SU-DHL-6 (cell line): Measurements from ENCODE around the gene CHCHD3.

Experiments used
- H2AFZ ChIP-seq: fragments of 200-600 bp; sonication (generic); 2 replicates; pipeline ENCODE4 v1.6.1; 2014; ENCODE audit warnings: low read depth, mild to moderate bottlenecking, moderate library complexity, mixed read lengths, antibody characterized with exemption, low read length; ENCODE audit not compliant: severe bottlenecking
- H3F3A ChIP-seq: fragments of 200-600 bp; shearing (Covaris generic); 2 replicates; pipeline ENCODE4 v1.6.0; 2016; ENCODE audit warnings: antibody characterized with exemption, mild to moderate bottlenecking; ENCODE audit not compliant: insufficient read depth
- H3K27ac ChIP-seq: fragments of 200-600 bp; sonication (generic); 2 replicates; pipeline ENCODE4 v1.5.1; 2016; ENCODE audit warnings: low read depth, mild to moderate bottlenecking, low read length, moderate library complexity, mixed read lengths
- H3K27me3 ChIP-seq: fragments of 200-600 bp; sonication (generic), shearing (Covaris generic); 2 replicates; pipeline ENCODE4 v1.6.0; 2014; ENCODE audit warnings: mild to moderate bottlenecking, low read length
- H3K36me3 ChIP-seq: fragments of 200-600 bp; sonication (generic); 2 replicates; pipeline ENCODE4 v1.6.1; 2014; ENCODE audit warnings: mild to moderate bottlenecking, low read length, mixed read lengths
- H3K4me2 ChIP-seq: fragments of 300-600, 200-600 bp; shearing (Covaris generic), sonication (generic); 2 replicates; pipeline ENCODE4 v1.6.0; 2014; ENCODE audit warnings: low read length, low read depth, mild to moderate bottlenecking; ENCODE audit not compliant: poor library complexity, severe bottlenecking
- H3K4me3 ChIP-seq: fragments of 200-600 bp; sonication (generic); 2 replicates; pipeline ENCODE4 v1.5.1; 2014; ENCODE audit warnings: antibody characterized with exemption, low read length, mild to moderate bottlenecking, mixed read lengths; ENCODE audit not compliant: insufficient read depth, poor library complexity, severe bottlenecking
- H3K79me2 ChIP-seq: fragments of 200-600 bp; sonication (generic); 2 replicates; pipeline ENCODE4 v1.6.1; 2014; ENCODE audit warnings: mild to moderate bottlenecking, low read length, moderate library complexity; ENCODE audit not compliant: insufficient read depth
- H3K9ac ChIP-seq: fragments of 200-600 bp; sonication (generic); 2 replicates; pipeline ENCODE4 v1.7.0; 2014; ENCODE audit warnings: mild to moderate bottlenecking, low read length
- H3K9me2 ChIP-seq: fragments of 200-600 bp; sonication (generic); replicated peaks from 2 replicates; pipeline ENCODE4 v1.6.1; 2014; ENCODE audit warnings: low read length; ENCODE audit not compliant: insufficient read depth
- H3K9me3 ChIP-seq: fragments of 200-600 bp; sonication (generic); 2 replicates; pipeline ENCODE4 v1.6.1; 2014; ENCODE audit warnings: low read length, mixed read lengths; ENCODE audit not compliant: insufficient read depth
- H4K20me1 ChIP-seq: fragments of 200-600 bp; sonication (generic); 2 replicates; pipeline ENCODE4 v1.6.1; 2014; ENCODE audit warnings: low read depth, mild to moderate bottlenecking, antibody characterized with exemption, low read length, moderate library complexity, mixed read lengths
- EZH2phosphoT487 ChIP-seq: fragments of 200-600 bp; sonication (generic), shearing (Covaris generic); conservative IDR thresholded peaks from 2 replicates; pipeline ENCODE4 v1.6.1; 2018; ENCODE audit warnings: mild to moderate bottlenecking, antibody characterized with exemption, low read length, moderate library complexity, mixed read lengths
- TF ChIP-seq, protein P1 (sequence below): fragments of 200-600 bp; sonication (generic); IDR thresholded peaks from one replicate; pipeline ENCODE4 v1.5.1; 2017; ENCODE audit warnings: antibody characterized with exemption, mild to moderate bottlenecking, low read length, moderate library complexity; ENCODE audit not compliant: insufficient read depth, poor library complexity, severe bottlenecking

Gene CHCHD3

GRCh38 chr7:132956556-132956955 is 125.3 kb downstream of the CHCHD3 start:
- no peaks in the 10 kb centered on the region for H3K9me2 ChIP-seq
- H3K36me3 ChIP-seq = no peaks in the 10 kb centered on the region
- H3K27ac ChIP-seq = no peak overlapping the region
- no peaks in the 10 kb centered on the region for H4K20me1 ChIP-seq
- H3K9ac ChIP-seq = no peak overlapping the region
- H3K4me3 ChIP-seq = no peak overlapping the region
- no peaks in the 10 kb centered on the region for H3K9me3 ChIP-seq
- 0 out of 2 replicates have a peak, but pooled peaks cover 5% of the 10 kb centered on the region for H3K79me2 ChIP-seq
- no peak for TF ChIP-seq EZH2phosphoT487
- TF ChIP-seq, protein P1, sequence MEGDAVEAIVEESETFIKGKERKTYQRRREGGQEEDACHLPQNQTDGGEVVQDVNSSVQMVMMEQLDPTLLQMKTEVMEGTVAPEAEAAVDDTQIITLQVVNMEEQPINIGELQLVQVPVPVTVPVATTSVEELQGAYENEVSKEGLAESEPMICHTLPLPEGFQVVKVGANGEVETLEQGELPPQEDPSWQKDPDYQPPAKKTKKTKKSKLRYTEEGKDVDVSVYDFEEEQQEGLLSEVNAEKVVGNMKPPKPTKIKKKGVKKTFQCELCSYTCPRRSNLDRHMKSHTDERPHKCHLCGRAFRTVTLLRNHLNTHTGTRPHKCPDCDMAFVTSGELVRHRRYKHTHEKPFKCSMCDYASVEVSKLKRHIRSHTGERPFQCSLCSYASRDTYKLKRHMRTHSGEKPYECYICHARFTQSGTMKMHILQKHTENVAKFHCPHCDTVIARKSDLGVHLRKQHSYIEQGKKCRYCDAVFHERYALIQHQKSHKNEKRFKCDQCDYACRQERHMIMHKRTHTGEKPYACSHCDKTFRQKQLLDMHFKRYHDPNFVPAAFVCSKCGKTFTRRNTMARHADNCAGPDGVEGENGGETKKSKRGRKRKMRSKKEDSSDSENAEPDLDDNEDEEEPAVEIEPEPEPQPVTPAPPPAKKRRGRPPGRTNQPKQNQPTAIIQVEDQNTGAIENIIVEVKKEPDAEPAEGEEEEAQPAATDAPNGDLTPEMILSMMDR = no peak
- H2AFZ ChIP-seq = no peak overlapping the region
- no peaks in the 10 kb centered on the region for H3F3A ChIP-seq
- H3K27me3 ChIP-seq = no peaks in the 10 kb centered on the region
- no peak overlapping the region for H3K4me2 ChIP-seq

- Histone ChIP-seq H3K4me2 (no peak overlapping the region), H3K9me2 (no peaks in the 10 kb centered on the region), H3K9me3 (no peaks in the 10 kb centered on the region), H2AFZ (no peak overlapping the region), H3K4me3 (no peak overlapping the region), H3K79me2 (0 out of 2 replicates have a peak, but pooled peaks cover 5% of the 10 kb centered on the region), H4K20me1 (no peaks in the 10 kb centered on the region), H3K36me3 (no peaks in the 10 kb centered on the region), H3K9ac (no peak overlapping the region), H3K27me3 (no peaks in the 10 kb centered on the region), H3F3A (no peaks in the 10 kb centered on the region), H3K27ac (no peak overlapping the region)
- TF ChIP-seq, protein P1 = no peak
- TF ChIP-seq EZH2phosphoT487 = no peak
Observed at GRCh38 chr7:132953468-132953867, 128.4 kb downstream of the CHCHD3 start.

- no peak overlapping the region for H2AFZ ChIP-seq
- no peak overlapping the region for H3K27ac ChIP-seq
- no peaks in the 10 kb centered on the region for H3K9me3 ChIP-seq
- 0 out of 2 replicates have a peak, but pooled peaks cover 3% of the 10 kb centered on the region for H3K36me3 ChIP-seq
- no peak overlapping the region for H3K4me2 ChIP-seq
- no peaks in the 10 kb centered on the region; the same call in 1 of the 2 replicates for H4K20me1 ChIP-seq
- no peaks in the 10 kb centered on the region for H3K27me3 ChIP-seq
- no peaks in the 10 kb centered on the region for H3K79me2 ChIP-seq
- H3F3A ChIP-seq = no peaks in the 10 kb centered on the region; the same call in 1 of the 2 replicates
- no peak overlapping the region for H3K9ac ChIP-seq
- TF ChIP-seq, protein P1 = no peak
- TF ChIP-seq EZH2phosphoT487 = no peak
- H3K9me2 ChIP-seq = no peaks in the 10 kb centered on the region
- H3K4me3 ChIP-seq = no peak overlapping the region
Observed at GRCh38 chr7:132950725-132951124, 131.2 kb downstream of the CHCHD3 start.
